ENCODE data around the gene ZNF254.

DNA sequence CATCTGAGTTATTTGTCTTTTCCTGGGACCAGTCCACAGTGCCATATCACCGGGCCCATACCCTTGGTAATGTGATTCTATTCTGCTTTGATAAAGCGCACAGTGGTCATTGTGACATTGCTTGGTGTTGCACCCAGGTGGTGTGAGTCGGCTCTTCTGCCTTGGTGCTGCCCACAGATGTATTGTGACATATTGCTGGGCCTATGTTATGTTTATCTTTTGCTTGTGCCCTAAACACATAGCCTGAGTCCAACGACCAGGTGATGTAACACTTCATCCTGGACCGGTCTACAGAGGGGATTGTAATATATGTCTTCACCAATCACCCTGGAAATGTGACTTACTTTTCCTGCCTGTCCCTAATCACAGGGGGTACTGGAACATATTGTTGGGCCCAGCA lies 23.7 kb upstream of the ZNF254 start:
- TF ChIP-seq, protein P1, sequence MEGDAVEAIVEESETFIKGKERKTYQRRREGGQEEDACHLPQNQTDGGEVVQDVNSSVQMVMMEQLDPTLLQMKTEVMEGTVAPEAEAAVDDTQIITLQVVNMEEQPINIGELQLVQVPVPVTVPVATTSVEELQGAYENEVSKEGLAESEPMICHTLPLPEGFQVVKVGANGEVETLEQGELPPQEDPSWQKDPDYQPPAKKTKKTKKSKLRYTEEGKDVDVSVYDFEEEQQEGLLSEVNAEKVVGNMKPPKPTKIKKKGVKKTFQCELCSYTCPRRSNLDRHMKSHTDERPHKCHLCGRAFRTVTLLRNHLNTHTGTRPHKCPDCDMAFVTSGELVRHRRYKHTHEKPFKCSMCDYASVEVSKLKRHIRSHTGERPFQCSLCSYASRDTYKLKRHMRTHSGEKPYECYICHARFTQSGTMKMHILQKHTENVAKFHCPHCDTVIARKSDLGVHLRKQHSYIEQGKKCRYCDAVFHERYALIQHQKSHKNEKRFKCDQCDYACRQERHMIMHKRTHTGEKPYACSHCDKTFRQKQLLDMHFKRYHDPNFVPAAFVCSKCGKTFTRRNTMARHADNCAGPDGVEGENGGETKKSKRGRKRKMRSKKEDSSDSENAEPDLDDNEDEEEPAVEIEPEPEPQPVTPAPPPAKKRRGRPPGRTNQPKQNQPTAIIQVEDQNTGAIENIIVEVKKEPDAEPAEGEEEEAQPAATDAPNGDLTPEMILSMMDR (IDR thresholded peaks at IDR 0.05), result no peak
- TF ChIP-seq POLR2A (IDR thresholded peaks at IDR 0.05), result no peak

Data from vagina (tissue), 2 donors.